Amniotic stem cell (primary cell): ENCODE data around the gene PRKN.

Experiments used
- DNase-seq: peaks from one replicate; lab custom pipeline; 2025; lab: John Stamatoyannopoulos, UW

The PRKN gene

GRCh38 chr6:161954699-161955276 lies 772.8 kb downstream of the PRKN start:
- no peak for DNase-seq

DNA sequence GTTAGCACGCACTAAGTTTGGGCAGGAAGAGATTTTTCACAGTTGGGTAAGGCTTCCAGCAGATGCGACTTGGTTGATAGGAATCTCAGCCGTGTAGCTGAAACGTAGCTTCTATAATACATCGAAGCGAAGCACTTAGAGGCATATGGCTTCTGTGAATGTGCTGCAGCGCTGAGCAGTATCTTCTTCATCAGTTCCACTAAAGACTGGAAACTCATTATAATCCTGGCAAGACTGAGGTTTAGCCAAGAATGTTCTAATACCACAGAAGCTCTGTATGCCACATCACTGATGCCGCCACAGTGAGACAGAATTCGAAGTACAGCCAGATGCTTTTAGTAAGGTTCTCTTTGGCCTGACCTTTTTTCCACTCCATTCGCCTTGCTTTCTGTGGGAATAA lies 773.5 kb downstream of the PRKN start:
- DNase-seq: no peak

GRCh38 chr6:161951126-161951525 lies 776.4 kb downstream of the PRKN start:
- DNase-seq: no peak

DNA sequence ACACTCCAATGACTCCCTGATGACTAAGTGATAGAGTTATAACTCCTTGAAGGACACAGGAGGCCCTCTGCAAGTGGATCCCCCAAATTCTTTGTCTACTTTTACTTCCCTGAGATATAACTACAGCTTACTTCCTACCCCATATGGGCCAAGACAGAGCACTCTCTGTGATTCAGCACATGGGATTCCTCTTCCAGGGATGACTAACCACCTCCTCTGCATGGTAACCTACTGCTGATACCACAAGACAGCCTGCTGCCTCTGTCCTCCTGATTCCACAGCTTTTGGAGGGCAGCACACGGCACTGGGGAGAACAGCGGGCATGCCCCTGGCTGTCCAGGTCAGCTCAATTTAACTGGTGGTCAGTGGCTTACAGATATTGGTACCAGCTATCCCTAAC lies 778.0 kb downstream of the PRKN start:
- no peak for DNase-seq

GRCh38 chr6:161948462-161948861 lies 779.1 kb downstream of the PRKN start:
- DNase-seq: no peak

DNA sequence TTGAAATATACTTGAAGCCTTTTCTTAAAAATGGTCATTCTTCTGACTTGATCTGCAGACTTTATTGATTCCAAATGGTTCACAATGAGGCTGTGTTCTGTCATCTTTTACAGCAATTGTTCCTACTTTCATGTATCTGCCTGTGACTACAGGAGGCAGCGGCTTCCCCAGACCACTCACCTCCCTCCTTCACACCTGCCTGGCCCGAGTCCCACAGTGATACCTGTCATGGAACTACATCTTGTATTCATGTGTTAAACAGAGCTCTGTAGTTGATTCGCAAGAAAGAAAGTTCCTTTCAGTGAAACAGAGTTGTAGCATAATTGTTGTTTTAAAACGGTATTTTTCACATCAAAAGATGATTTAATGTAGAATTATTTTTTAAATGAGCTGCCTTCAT lies 780.2 kb downstream of the PRKN start:
- no peak for DNase-seq

GRCh38 chr6:161946461-161946860 lies 781.1 kb downstream of the PRKN start:
- DNase-seq: no peak

DNA sequence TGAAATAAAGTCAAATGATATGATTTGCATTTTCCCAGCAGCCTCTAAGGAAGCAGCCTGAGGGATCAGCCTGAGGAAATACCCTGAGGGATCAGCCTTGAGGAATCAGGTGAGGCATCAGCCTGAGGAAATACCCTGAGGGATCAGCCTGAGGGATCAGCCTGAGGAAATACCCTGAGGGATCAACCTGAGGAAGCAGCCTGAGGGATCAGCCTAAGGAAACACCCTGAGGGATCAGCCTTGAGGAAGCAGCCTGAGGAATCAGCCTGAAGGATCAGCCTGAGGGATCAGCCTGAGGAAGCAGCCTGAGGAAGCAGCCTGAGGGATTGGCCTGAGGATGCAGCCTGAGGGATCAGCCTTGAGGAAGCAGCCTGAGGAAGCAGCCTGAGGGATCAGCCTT lies 784.0 kb downstream of the PRKN start:
- DNase-seq: no peak

DNA sequence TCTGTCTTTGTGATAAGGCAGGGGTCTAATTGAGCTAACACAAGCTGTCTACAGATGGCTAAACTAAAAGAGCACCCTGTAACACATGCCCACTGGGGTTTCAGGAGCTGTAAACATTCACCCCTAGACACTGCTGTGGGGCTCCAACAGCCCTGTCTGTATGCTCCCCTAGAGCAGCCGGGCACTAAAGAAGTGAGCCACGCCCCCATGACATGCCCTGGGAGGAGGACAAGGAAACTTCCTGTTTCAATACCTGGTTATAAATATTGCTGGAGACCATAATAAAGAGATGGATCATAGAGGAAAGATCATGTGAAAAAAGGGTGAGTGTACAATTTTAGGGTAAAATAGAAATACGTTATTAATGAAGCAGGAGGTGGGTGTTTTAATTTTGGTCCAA lies 786.0 kb downstream of the PRKN start:
- DNase-seq: no peak

DNA sequence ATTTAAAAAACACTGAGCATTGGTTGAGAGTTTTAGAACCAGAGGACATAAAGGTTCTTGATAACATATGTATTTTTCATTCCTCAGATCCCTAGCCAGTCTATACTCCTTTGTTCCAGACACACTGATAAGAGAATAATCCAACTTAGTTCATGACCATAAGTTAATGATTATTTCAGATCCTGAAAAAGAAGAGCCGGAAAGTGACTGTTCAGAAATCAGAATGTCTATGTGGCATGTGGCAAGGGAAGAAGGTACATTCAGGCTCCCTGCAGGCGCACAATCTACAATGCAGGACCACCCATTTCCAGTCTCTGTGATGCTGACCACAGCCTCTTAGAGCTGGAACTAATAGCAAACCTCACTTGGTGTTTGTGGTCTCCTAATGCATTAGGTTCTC lies 787.0 kb downstream of the PRKN start:
- DNase-seq: no peak

- DNase-seq: no peak
These were observed 801.2 kb downstream of the PRKN start for GRCh38 chr6:161926324-161926723.

DNA sequence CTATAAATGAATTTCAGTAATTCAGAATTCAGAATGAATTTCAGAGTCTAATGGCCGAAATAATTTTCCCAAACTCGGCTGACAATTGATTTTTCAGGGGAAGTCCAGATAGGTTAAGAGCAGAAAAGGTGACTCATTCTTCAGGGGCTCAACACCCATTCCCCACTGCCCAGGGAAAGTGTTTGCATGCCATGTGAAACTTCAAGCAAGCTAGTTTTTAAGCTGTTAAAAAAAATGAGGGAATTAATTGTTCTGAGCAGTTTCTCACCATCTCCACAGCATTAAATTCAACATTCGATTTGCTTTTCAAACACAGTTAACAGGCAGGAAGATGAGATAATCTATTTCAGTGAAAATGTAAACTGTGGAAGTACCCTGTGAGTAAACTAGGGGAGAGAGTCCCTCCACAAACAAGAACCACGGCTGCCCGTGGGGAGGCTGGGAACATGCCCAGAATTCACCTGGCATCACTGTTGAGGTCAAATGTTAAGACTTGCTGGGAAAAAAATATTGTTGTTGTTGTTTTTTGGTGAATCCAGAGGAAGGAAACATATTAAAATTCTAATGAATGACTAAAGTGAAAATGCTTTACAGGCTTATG lies 803.0 kb downstream of the PRKN start:
- no peak for DNase-seq

GRCh38 chr6:161922631-161923119 lies 804.9 kb downstream of the PRKN start:
- DNase-seq: no peak

DNA sequence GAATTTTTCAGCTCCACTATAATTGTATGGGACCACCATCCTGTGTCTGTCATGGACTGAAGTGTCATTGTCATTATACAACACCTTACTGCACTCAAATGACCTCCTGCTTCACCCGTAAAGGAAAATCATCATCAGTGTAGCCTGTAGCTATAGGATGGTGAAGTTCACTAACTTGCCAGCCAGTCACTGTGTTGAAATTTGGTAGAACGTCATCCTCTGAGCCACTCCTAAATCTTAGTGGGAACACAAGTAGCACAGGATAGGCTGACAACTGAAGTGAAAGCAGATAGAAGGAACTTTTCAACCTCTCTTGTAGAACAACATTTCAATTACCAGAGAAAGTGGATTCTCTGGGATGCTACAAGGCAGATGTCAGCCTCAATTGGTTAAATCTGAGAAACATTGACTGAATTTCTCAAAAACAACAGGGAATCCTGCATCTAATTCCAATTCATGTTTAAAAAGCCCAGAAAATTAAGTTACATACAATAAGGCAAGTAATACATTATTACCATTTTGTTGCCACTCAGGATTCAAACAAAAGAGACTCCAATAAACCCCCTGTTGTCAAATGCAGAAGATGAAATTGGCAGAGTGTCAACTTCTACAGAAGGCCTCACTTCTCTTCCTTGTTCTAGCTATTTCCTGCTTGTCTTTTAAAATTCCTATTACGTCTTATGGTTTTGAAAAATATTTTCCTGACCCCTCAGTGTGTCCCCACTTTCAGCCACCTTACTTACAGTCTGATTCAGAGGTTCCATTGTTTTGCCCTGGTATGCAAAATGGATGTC lies 805.8 kb downstream of the PRKN start:
- no peak for DNase-seq

GRCh38 chr6:161919691-161920090 lies 807.9 kb downstream of the PRKN start:
- DNase-seq: no peak

GRCh38 chr6:161918628-161919205 lies 808.8 kb downstream of the PRKN start:
- no peak for DNase-seq

- DNase-seq: no peak
These were observed 809.4 kb downstream of the PRKN start for GRCh38 chr6:161918109-161918531.

GRCh38 chr6:161917645-161918044 lies 809.9 kb downstream of the PRKN start:
- DNase-seq: no peak

DNA sequence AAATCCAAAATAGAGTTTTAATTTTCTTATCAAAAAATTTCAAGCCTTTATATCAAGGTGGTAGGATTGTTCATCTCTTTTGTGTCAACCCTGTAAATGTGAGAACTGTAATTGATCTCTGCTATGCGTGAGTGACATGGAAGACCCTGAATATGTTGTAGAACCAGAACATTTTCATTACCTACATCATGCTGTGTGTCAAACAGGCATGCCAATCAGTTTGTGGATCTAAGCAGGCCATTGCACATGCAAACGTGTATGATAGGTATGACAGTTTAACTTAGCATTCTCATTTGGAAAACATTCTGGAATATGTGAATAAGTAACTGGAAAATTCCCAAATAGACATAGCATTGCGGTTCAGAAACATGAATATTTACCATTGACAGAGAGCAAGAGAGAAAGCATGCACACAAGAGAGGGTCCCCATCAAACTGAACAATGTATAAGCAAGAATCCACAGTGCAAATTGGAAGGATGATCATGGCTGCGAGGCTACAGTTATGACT lies 812.1 kb downstream of the PRKN start:
- DNase-seq: no peak

DNA sequence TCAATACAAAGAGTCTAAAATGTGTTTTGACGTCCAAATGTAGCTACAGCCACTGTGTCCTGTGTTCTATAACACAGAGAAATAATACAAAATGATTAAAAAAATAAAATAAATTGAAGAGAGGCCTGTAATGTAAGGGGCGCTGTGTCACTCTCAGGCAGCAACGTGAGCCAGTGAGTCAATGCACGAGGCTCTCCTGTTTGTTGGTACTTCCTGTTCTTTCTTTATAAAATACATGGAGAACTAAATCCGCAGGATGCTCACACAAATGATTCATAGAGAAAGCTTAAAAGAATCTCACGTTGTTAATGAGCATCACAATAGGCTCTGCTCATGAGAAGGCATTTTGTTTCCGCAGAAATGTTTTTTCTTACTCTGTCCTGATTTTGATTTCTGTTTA lies 818.7 kb downstream of the PRKN start:
- DNase-seq: no peak

DNA sequence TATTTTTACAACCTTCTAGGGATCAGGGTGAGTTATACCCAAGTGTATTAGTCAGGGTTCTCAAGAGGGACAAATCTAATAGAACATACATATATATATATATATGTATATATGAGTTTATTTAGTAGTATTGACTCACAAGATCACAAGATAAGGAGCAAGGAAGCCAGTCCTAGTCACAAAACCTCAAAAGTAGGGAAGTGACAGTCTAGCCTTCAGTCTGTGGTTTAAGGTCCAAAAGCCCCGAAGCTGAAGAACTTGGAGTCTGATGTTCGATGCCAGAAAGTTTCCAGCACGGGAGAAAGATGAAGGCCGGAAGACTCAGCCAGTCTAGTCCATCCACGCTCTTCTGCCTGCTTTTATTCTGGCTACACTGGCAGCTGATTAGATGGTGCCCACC lies 821.0 kb downstream of the PRKN start:
- no peak for DNase-seq

- no peak for DNase-seq
These were observed 823.9 kb downstream of the PRKN start for GRCh38 chr6:161903584-161904212.
